Measurements from ENCODE around the gene ZNF827.

Gene ZNF827

GRCh38 chr4:145829629-145830395 is 108.8 kb downstream of the ZNF827 start:
- DNase-seq (ENCODE audit: low read depth in 2 of 2): peak in 1 of 2 donors; percentile 26

GRCh38 chr4:145828802-145829485 is 109.7 kb downstream of the ZNF827 start:
- no peak for DNase-seq (ENCODE audit: low read depth in 2 of 2)

GRCh38 chr4:145827885-145828284 is 110.7 kb downstream of the ZNF827 start:
- no peak for DNase-seq (ENCODE audit: low read depth in 2 of 2)

DNA sequence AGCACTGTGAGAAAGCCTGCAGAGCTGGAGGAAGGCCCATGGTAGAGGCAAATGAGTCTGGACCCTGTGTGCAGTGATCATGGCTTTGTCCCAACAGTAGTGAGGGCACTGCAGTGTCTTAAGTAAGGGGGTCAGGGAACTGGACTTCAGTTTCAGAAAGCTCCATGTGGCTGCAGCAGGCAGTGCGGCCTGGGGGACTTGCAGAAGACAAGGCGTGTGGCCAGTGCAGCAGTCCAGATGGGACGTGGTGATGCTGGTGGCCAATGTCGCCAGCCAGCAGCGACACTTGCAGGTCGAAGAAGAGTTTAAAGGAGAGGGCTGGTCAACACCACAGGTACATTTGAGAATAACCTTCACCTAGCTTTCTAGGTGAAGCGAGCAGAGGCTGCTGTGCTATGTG is 113.4 kb downstream of the ZNF827 start:
- no peak for DNase-seq (ENCODE audit: low read depth in 2 of 2)

GRCh38 chr4:145824463-145824862 is 114.2 kb downstream of the ZNF827 start:
- no peak for DNase-seq (ENCODE audit: low read depth in 2 of 2)

- no peak for DNase-seq (ENCODE audit: low read depth in 2 of 2)
These were observed 114.9 kb downstream of the ZNF827 start for GRCh38 chr4:145823743-145824142.

GRCh38 chr4:145822581-145822980 is 116.0 kb downstream of the ZNF827 start:
- no peak for DNase-seq (ENCODE audit: low read depth in 2 of 2)

DNA sequence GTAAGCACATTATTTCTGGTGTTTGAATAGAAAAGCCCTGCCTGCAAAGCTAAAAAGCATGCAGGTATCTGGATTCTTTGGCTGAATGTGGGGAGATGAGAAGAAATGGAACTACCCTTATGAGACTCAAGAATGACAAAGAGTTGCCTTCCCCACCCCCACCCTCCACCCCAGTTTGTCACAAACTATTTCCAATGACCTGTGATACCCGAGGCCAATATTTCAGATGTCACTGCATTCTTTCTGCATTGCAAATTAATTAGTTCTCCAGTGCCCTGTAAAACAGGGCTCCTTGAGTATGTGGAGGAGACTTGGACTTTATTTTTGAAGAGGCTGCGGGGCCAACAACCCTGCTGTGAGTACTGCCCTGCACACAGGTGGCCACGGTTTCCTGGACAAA is 116.4 kb downstream of the ZNF827 start:
- DNase-seq (ENCODE audit: low read depth in 2 of 2): no peak

DNA sequence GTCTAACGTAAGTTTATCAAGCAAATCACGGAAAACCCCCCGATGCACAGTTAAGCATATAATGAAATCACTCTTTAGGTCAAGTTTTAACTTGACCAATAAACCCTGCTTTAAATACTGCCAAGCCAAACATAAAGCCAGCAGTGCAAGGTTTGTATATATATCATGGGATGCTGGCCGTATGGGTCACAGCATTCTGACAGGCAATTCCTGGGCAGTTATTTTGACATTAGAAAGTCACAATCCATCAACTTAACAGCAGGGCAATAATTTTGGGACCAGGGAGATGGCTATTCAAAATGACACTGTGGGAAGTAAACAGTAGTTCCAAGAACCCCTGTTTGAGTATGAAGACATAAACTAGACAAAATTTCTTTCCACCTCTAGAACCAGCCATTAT is 116.9 kb downstream of the ZNF827 start:
- no peak for DNase-seq (ENCODE audit: low read depth in 2 of 2)

DNA sequence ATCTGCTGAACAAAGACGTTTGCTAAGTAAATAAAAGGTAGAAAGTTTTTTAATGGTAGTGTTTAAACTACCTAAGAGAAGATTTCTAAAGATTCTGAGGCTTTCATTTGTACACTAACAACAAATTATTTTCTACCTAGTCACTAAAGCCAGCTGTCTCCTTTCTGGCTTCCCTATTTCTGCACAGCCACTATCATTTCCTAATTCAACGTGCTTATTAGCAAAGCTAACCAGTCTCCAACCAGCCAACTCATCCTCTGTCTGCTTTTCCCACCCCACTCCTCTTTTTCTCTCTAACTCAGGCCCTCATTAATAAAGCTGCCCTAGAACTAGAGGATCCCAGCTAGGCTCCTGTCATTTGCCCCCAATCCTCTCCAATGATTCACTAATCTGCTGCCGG is 118.2 kb downstream of the ZNF827 start:
- no peak for DNase-seq (ENCODE audit: low read depth in 2 of 2)

DNA sequence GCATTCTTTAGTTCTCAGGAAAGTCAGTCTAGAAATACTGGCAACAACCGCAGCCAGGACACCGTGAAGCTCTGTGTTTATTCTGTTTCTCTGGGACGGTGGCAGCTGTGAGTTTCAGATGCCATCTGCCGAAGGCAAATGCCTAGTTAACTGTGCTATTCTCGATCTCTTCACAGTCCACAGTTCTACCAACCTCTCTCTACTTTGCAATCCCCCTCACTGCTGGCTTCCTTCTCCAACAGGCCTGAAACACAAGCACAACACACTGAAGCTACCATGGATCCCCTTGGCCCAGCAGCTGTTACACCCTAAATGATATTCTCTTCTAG is 118.8 kb downstream of the ZNF827 start:
- DNase-seq (ENCODE audit: low read depth in 2 of 2): no peak

DNA sequence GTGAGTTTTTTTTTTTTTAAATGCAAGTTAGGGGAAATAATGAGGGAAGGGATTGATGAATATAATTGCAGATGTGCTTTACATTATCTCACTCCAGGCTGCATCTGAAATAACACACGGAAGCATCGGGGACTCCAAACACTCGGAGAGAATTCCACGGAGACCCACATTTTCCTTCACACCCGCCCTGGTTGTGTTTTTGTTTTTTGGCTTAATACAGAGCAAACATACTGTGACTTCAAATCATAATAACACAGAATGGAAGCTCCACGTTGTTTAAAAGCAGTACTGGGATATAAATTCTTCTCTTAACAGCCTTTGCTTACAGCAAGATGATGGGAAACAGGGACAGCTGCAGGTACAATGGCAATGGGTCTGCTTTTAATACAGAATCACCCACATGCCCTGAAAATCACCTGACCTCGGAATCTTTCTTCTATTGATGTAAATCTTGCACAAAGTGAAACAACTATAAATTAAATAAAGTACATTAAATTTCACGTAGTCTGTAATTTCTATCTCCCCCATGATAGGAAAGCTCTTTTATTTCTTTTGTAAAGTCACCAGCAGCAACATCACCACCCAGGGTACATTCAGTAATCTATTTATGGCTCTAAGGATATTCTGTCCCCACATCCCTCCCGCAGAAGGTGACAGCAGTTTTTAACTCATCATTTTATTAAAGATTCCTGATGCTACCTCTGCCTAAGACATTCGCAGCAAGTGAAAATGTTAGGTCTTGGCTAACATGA is 119.3 kb downstream of the ZNF827 start:
- no peak for DNase-seq (ENCODE audit: low read depth in 2 of 2)

- DNase-seq (ENCODE audit: low read depth in 2 of 2): no peak
These were observed 120.6 kb downstream of the ZNF827 start for GRCh38 chr4:145818011-145818410.

DNA sequence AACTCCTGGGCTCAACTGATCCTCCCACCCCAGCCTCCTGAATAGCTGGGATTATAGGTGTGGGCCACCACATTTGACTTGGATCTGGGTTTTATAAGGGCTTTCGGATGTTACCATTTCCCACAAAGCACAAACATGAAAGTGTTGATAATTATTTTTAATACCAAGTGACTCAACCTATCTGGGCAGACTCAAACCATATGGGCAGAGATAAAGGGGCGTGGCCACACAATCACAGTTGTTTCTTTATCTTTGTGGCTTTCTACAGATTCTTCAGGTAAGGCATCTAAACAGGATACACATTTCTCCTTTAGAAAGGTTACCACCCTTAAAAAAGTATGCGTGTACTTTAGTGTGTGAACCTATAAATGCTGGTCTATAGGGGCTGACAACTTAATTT is 122.5 kb downstream of the ZNF827 start:
- no peak for DNase-seq (ENCODE audit: low read depth in 2 of 2)

DNA sequence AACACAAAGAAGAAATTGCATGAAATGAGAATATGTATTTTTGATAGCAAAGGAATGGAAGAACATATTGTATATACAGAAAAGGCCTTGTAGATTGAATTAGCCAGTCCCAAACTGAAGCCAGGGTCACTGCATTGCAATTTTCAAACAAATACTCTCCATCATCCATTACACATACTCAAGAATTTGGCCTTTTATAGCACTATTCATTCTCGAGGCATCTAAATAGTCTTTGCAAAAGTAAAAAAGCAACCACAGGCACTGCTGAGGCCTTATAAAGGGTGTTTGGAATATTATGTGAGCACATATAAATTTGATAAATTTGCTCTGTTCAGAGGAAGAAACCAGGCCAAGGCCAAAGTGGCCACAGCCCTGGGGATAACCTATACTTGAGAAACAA is 123.0 kb downstream of the ZNF827 start:
- no peak for DNase-seq (ENCODE audit: low read depth in 2 of 2)

DNA sequence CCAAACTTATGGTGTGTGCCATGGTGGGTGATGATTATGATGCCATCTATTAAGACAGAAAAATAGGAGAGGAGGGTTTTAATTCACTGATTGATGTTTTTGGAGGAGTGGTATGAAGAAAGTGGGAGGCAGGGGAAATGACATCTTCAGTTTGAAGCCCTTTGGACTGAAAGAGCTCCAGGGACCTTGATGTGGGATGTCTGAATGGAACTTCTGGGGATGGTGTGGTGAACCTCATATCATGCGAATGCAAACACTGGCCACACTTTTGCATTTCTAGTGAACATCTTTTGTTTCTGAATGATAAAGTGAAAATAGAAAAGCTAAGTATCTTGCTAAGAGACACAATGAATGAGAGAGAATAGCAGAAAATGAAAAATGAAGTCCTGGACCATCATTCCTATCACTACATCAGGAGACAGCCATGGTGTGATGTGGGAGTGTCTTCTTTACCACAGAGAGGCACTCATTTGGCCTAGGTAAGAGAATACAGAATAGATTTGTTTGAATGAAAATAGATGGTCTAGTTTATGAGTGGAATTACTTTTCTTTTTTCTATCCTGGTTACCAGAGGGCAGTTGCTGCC is 123.5 kb downstream of the ZNF827 start:
- peak in 1 of 2 donors; percentile 23 for DNase-seq (ENCODE audit: low read depth in 2 of 2)

GRCh38 chr4:145814246-145814645 is 124.4 kb downstream of the ZNF827 start:
- no peak for DNase-seq (ENCODE audit: low read depth in 2 of 2)

DNA sequence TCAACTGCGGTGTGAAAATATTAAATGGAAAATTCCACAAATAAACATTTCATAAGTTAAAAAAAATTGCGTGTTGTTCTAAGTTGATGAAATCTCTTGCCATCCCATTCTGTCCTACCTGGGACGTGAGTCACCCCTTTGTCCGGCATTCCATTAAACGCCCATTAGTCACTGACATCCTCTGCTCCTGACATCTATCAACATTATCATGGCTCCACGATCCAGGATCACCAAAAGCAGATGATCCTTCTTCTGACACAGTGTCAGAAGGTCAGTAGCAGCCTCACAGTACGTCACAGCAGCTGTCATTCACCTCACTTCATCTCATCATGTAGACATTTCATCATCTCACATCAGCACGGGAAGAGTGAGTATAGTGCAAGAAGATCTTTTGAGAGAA is 125.7 kb downstream of the ZNF827 start:
- DNase-seq (ENCODE audit: low read depth in 2 of 2): no peak

GRCh38 chr4:145808848-145809512 is 129.6 kb downstream of the ZNF827 start:
- DNase-seq (ENCODE audit: low read depth in 2 of 2): no peak

DNA sequence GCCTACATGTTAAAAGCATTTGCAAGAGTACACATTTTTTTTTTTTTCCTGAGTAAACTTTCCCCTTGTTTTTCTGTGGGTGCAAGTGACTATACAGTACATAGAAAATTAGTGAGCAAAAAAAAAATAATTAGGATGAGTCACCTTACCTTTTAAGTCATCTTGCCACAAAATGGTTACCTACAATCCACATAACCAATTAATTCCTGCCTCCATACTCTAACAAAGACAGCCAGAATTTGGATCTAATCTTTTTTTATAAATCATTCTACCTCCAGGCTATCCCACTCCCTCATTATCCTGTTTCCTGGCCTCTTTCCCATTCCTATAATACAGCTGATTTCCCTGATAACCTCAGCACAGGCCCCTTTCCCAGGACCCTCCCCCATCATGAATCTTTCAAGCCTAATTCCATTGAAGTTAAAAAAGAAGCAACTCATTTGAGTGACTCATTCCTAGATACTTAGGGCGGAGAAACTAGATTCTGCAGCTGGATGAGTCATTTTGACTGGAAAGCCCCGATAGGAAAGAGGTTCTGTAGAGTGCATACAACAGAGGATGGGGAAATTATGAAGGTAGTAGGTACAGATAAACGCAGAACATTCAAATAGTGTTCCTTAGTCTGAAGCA is 130.5 kb downstream of the ZNF827 start:
- DNase-seq (ENCODE audit: low read depth in 2 of 2): peak in 1 of 2 donors; percentile 45

- no peak for DNase-seq (ENCODE audit: low read depth in 2 of 2)
These were observed 133.1 kb downstream of the ZNF827 start for GRCh38 chr4:145805490-145805889.
